Neural cell (in vitro differentiated cells): ENCODE results near the gene IL11RA. TPM values are rescaled to one million over a fixed set of nuclear protein-coding genes. Genes with fewer than 3 reads are reported as not detected.

Source experiments
- H2AFZ ChIP-seq: fragments of 200-600, 300-800 bp; sonication (generic), shearing (Covaris generic); 2 replicates; pipeline ENCODE4 v1.6.0; 2014; ENCODE audit warnings: low read depth, mild to moderate bottlenecking, antibody characterized with exemption, low read length, moderate library complexity
- H3F3A ChIP-seq: fragments of 200-600 bp; shearing (Covaris generic); 2 replicates; pipeline ENCODE4 v1.6.1; 2016; ENCODE audit warnings: mild to moderate bottlenecking, moderate library complexity, mixed read lengths, antibody characterized with exemption, low read length; ENCODE audit not compliant: insufficient read depth, poor library complexity, severe bottlenecking
- H3K27ac ChIP-seq: fragments of 200-600, 300-800 bp; sonication (generic), shearing (Covaris generic); 2 replicates; pipeline ENCODE4 v1.5.1; 2014; ENCODE audit warnings: mild to moderate bottlenecking, low read length, moderate library complexity
- H3K27me3 ChIP-seq: fragments of 300-800, 200-600 bp; sonication (generic), shearing (Covaris generic); 2 replicates; pipeline ENCODE4 v1.6.0; 2014; ENCODE audit warnings: mild to moderate bottlenecking, low read depth, low read length, moderate library complexity; ENCODE audit not compliant: insufficient read depth
- H3K36me3 ChIP-seq: fragments of 300-800, 200-600 bp; sonication (generic), shearing (Covaris generic); 2 replicates; pipeline ENCODE4 v1.5.1; 2014; ENCODE audit warnings: mild to moderate bottlenecking, antibody characterized with exemption, low read length, moderate library complexity; ENCODE audit not compliant: insufficient read depth
- H3K4me2 ChIP-seq: fragments of 300-800, 200-600 bp; sonication (generic), shearing (Covaris generic); 2 replicates; pipeline ENCODE4 v1.6.0; 2014; ENCODE audit warnings: mild to moderate bottlenecking, low read length
- H3K4me3 ChIP-seq: fragments of 300-800, 200-600 bp; sonication (generic), shearing (Covaris generic); 2 replicates; pipeline ENCODE4 v1.5.1; 2014; ENCODE audit warnings: mild to moderate bottlenecking, low read length, moderate library complexity
- H3K79me2 ChIP-seq: fragments of 200-600 bp; shearing (Covaris generic); replicated peaks from 2 replicates; pipeline ENCODE4 v1.6.0; 2014; ENCODE audit warnings: mild to moderate bottlenecking, low read length, moderate library complexity; ENCODE audit not compliant: insufficient read depth
- H3K9ac ChIP-seq: fragments of 300-800, 200-600 bp; sonication (generic), shearing (Covaris generic); 2 replicates; pipeline ENCODE4 v1.6.1; 2016; ENCODE audit warnings: mild to moderate bottlenecking, low read length, mixed read lengths
- H3K9me2 ChIP-seq: fragments of 200-600 bp; shearing (Covaris generic); 2 replicates; pipeline ENCODE4 v1.6.1; 2016; ENCODE audit warnings: mild to moderate bottlenecking, low read length, mixed read lengths; ENCODE audit not compliant: insufficient read depth
- H3K9me3 ChIP-seq: fragments of 200-600, 300-800 bp; sonication (generic), shearing (Covaris generic); 2 replicates; pipeline ENCODE4 v1.6.1; 2016; ENCODE audit warnings: mild to moderate bottlenecking, mixed run types, low read length, moderate library complexity, mixed read lengths
- H4K20me1 ChIP-seq: fragments of 200-600 bp; shearing (Covaris generic); 2 replicates; pipeline ENCODE4 v1.6.1; 2016; ENCODE audit warnings: mild to moderate bottlenecking, mixed run types; ENCODE audit not compliant: insufficient read depth
- EP300 ChIP-seq: fragments of 450-650 bp; conservative IDR thresholded peaks from 2 replicates; pipeline ENCODE4 v1.6.1; 2014; ENCODE audit warnings: antibody characterized with exemption, mild to moderate bottlenecking, moderate library complexity; ENCODE audit not compliant: poor library complexity, severe bottlenecking
- EZH2 ChIP-seq: fragments of 200-600, 300-800 bp; shearing (Covaris generic), sonication (generic); IDR thresholded peaks from 2 replicates; pipeline ENCODE4 v1.6.1; 2014; ENCODE audit warnings: antibody characterized with exemption, low read length, borderline replicate concordance, mild to moderate bottlenecking; ENCODE audit not compliant: insufficient read depth, poor library complexity, severe bottlenecking
- MXI1 ChIP-seq: fragments of 450-650 bp; conservative IDR thresholded peaks from 2 replicates; pipeline ENCODE4 v1.6.1; 2014; ENCODE audit warnings: antibody characterized with exemption, mild to moderate bottlenecking; ENCODE audit not compliant: poor library complexity, severe bottlenecking
- POLR2AphosphoS5 ChIP-seq: IDR thresholded peaks from 2 replicates; pipeline ENCODE4 v1.6.1; 2012
- RAD21 ChIP-seq: fragments of 450-650 bp; conservative IDR thresholded peaks from 2 replicates; pipeline ENCODE4 v1.6.1; 2014; ENCODE audit warnings: antibody characterized with exemption, mild to moderate bottlenecking, moderate library complexity
- SMC3 ChIP-seq: fragments of 450-650 bp; conservative IDR thresholded peaks from 2 replicates; pipeline ENCODE4 v1.6.1; 2014; ENCODE audit warnings: antibody characterized with exemption, mild to moderate bottlenecking, moderate library complexity; ENCODE audit not compliant: poor library complexity
- TAF1 ChIP-seq: IDR thresholded peaks from 2 replicates; pipeline ENCODE4 v1.6.1; 2012; ENCODE audit warnings: low read depth
- polyA plus RNA-seq: library from polyadenylated mRNA; depleted of rRNA; stranded (reverse); fragments of >200 nt; gene quantifications from 2 replicates; pipeline ENCODE4 v1.2.3, GENCODE V29; 2014
- TF ChIP-seq, protein P1 (sequence below): IDR thresholded peaks from 2 replicates; pipeline ENCODE4 v1.6.1; 2012; ENCODE audit warnings: borderline replicate concordance
- TF ChIP-seq, protein P2 (sequence below): fragments of 450-650 bp; IDR thresholded peaks from 2 replicates; pipeline ENCODE4 v1.5.1; 2014; ENCODE audit warnings: antibody characterized with exemption, mild to moderate bottlenecking, moderate library complexity; ENCODE audit not compliant: poor library complexity, severe bottlenecking

The IL11RA gene
- polyA plus RNA-seq, 1 donor from 2014 or later = 59.1 TPM

DNA sequence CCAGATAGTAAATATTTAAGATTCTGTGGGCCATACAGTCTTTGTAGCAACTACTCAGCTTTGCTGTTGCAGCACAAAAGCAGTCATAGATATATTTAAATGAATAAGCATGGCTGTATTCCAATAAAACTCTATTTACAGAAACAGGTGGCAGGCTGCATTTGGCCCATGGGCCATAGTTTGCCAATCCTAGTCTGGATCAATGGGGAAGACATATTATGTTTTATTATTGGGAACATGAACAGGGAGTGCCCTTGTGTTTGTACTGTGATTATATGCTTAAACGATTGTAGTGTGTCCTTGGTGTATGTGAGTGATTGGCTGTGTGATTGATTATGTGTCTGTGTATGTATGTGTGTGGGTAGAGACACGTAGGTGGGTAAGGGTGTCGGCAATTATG lies 22.5 kb downstream of the IL11RA start:
- Histone ChIP-seq H3K79me2 (no peaks in the 10 kb centered on the region), H3K9me2 (no peaks in the 10 kb centered on the region), H3K36me3 (no peaks in the 10 kb centered on the region), H3F3A (no peaks in the 10 kb centered on the region), H3K27me3 (no peaks in the 10 kb centered on the region), H2AFZ (no peak overlapping the region), H3K4me3 (no peak overlapping the region), H3K9me3 (no peaks in the 10 kb centered on the region), H3K9ac (no peak overlapping the region), H3K27ac (no peak overlapping the region), H3K4me2 (no peak overlapping the region), H4K20me1 (no peaks in the 10 kb centered on the region)
- no peak for TF ChIP-seq EZH2

DNA sequence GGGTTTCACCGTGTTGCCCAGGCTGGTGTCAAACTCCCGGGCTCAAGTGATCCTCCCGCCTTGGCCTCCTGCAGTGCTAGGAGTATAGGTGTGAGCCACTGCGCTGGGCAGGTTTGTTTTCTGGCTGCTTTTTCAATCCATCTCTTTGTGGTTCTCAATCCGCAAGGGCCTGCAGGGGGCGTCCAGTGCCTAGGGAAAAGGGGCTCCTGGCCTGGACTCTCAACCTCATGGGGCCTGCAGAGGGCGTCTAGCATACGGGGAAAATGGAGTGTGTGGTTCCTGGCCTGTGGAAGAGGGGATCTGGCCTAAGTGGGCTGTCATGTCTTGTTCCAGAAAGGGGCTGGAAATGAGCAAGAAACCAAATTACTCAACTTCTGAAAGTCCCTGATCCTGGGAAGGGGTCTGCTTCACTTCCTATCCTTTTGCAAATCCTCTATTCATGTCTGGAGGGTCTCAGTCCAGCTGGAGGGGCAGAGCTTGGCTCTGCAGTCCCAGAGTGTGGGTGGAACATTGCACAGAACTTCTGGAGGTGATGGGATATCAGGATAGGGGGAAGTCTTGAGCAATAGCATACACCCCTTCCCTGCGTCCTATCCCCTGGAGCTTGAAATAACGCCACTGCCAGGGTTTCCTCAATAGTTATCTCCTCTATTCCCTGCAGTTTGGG lies 23.2 kb downstream of the IL11RA start:
- Histone ChIP-seq H3K9me2 (no peaks in the 10 kb centered on the region), H2AFZ (no peak overlapping the region), H3K27ac (no peak overlapping the region), H4K20me1 (no peaks in the 10 kb centered on the region), H3K27me3 (no peaks in the 10 kb centered on the region), H3K4me3 (no peak overlapping the region), H3K4me2 (no peak overlapping the region), H3K79me2 (no peaks in the 10 kb centered on the region), H3K9ac (no peak overlapping the region), H3F3A (no peaks in the 10 kb centered on the region), H3K9me3 (no peaks in the 10 kb centered on the region), H3K36me3 (no peaks in the 10 kb centered on the region)
- TF ChIP-seq, protein P1, sequence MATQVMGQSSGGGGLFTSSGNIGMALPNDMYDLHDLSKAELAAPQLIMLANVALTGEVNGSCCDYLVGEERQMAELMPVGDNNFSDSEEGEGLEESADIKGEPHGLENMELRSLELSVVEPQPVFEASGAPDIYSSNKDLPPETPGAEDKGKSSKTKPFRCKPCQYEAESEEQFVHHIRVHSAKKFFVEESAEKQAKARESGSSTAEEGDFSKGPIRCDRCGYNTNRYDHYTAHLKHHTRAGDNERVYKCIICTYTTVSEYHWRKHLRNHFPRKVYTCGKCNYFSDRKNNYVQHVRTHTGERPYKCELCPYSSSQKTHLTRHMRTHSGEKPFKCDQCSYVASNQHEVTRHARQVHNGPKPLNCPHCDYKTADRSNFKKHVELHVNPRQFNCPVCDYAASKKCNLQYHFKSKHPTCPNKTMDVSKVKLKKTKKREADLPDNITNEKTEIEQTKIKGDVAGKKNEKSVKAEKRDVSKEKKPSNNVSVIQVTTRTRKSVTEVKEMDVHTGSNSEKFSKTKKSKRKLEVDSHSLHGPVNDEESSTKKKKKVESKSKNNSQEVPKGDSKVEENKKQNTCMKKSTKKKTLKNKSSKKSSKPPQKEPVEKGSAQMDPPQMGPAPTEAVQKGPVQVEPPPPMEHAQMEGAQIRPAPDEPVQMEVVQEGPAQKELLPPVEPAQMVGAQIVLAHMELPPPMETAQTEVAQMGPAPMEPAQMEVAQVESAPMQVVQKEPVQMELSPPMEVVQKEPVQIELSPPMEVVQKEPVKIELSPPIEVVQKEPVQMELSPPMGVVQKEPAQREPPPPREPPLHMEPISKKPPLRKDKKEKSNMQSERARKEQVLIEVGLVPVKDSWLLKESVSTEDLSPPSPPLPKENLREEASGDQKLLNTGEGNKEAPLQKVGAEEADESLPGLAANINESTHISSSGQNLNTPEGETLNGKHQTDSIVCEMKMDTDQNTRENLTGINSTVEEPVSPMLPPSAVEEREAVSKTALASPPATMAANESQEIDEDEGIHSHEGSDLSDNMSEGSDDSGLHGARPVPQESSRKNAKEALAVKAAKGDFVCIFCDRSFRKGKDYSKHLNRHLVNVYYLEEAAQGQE = no peak
- TF ChIP-seq SMC3 = no peak
- TF ChIP-seq, protein P2, sequence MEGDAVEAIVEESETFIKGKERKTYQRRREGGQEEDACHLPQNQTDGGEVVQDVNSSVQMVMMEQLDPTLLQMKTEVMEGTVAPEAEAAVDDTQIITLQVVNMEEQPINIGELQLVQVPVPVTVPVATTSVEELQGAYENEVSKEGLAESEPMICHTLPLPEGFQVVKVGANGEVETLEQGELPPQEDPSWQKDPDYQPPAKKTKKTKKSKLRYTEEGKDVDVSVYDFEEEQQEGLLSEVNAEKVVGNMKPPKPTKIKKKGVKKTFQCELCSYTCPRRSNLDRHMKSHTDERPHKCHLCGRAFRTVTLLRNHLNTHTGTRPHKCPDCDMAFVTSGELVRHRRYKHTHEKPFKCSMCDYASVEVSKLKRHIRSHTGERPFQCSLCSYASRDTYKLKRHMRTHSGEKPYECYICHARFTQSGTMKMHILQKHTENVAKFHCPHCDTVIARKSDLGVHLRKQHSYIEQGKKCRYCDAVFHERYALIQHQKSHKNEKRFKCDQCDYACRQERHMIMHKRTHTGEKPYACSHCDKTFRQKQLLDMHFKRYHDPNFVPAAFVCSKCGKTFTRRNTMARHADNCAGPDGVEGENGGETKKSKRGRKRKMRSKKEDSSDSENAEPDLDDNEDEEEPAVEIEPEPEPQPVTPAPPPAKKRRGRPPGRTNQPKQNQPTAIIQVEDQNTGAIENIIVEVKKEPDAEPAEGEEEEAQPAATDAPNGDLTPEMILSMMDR = peak; percentile 23

DNA sequence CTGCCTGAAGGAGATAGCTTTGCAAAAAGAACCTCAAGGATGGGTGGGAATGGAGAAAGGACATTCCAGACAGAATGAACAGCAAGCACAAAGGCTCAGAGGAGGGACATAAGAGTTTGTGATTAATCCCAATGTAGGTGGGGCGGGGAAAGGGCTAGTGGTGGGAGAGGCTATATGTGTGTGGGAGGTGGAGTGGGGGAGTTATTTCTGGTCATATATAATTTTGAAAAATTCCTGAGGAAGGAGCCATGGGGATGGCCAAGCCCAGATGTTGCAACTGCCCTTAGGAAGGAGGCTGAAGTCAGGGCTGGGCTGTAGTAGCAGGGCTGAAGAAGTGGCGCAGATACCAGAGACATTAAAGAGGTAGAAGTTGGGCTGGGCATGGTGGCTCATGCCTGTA lies 23.9 kb downstream of the IL11RA start:
- no peak overlapping the region for H3K4me2 ChIP-seq
- H3K9me3 ChIP-seq = no peaks in the 10 kb centered on the region
- H3F3A ChIP-seq = no peaks in the 10 kb centered on the region
- no peaks in the 10 kb centered on the region for H3K79me2 ChIP-seq
- H3K9ac ChIP-seq = no peak overlapping the region
- H3K27ac ChIP-seq = no peak overlapping the region
- H3K27me3 ChIP-seq = no peaks in the 10 kb centered on the region
- H3K4me3 ChIP-seq = no peak overlapping the region
- H3K9me2 ChIP-seq = no peaks in the 10 kb centered on the region
- no peaks in the 10 kb centered on the region for H3K36me3 ChIP-seq
- H2AFZ ChIP-seq = no peak overlapping the region
- TF ChIP-seq RAD21 (no peak), MXI1 (no peak), EZH2 (no peak), TAF1 (no peak), EP300 (no peak), POLR2AphosphoS5 (no peak), SMC3 (no peak)
- TF ChIP-seq, protein P1 = no peak
- TF ChIP-seq, protein P2 = no peak
- H4K20me1 ChIP-seq = no peaks in the 10 kb centered on the region
